Heart left ventricle (tissue), 16 donors: Measurements from ENCODE around the gene SPATC1L. TPM values are rescaled to one million over a fixed set of nuclear protein-coding genes. Genes with fewer than 3 reads are reported as not detected.
A peak's percentile ranks its signal among the peaks of the same experiment; 100 is the strongest.

Experiments
- ATAC-seq, 4 donors: fragments of 200-7000 bp; cut with Tn5 transposase; one replicate each; pipeline ENCODE4 v1.9.1; 2020 to 2022; ENCODE audit warnings: moderate library complexity in 4 of 4, mild to moderate bottlenecking in 3 of 4, moderate number of reproducible peaks in 1 of 4
- DNase-seq, 5 donors: peaks; one replicate each; pipeline ENCODE4 v3.0.0-alpha.2; 2020
- H3K27ac ChIP-seq, 12 donors: fragments of 200-600 bp; sonication (generic) in 4 of 12; one replicate each; pipeline versions ENCODE4 v1.5.0 to v1.8.0; 2016 to 2022; ENCODE audit warnings: mild to moderate bottlenecking in 2 of 12
- H3K27me3 ChIP-seq, 9 donors: fragments of 200-600 bp; sonication (generic) in 2 of 9; one replicate each; pipeline versions ENCODE4 v1.5.1 to v1.8.0; 2016 to 2022; ENCODE audit warnings: mild to moderate bottlenecking in 3 of 9
- H3K36me3 ChIP-seq, 9 donors: fragments of 200-600 bp; sonication (generic) in 2 of 9; one replicate each; pipeline versions ENCODE4 v1.5.0 to v1.8.0; 2018 to 2022; ENCODE audit warnings: mild to moderate bottlenecking in 2 of 9
- H3K4me1 ChIP-seq, 12 donors: fragments of 200-600 bp; sonication (generic) in 4 of 12; one replicate each; pipeline versions ENCODE4 v1.5.0 to v1.8.0; 2016 to 2022; ENCODE audit warnings: mild to moderate bottlenecking in 3 of 12
- H3K4me3 ChIP-seq, 12 donors: fragments of 200-600 bp; sonication (generic) in 4 of 12; one replicate each; pipeline versions ENCODE4 v1.5.0 to v1.8.0; 2017 to 2022; ENCODE audit warnings: mild to moderate bottlenecking in 9 of 12, moderate library complexity in 4 of 12
- H3K9me3 ChIP-seq, 12 donors: fragments of 200-600 bp; sonication (generic) in 4 of 12; one replicate each; pipeline versions ENCODE4 v1.5.0 to v1.8.0; 2016 to 2022; ENCODE audit warnings: mild to moderate bottlenecking in 1 of 12
- CTCF ChIP-seq, 12 donors: fragments of 200-600 bp; sonication (generic) in 4 of 12; IDR thresholded peaks; one replicate each; pipeline versions ENCODE4 v1.5.0 to v1.8.0; 2018 to 2022; ENCODE audit warnings: antibody characterized with exemption in 12 of 12, mild to moderate bottlenecking in 5 of 12
- POLR2A ChIP-seq, 2 donors: fragments of 450-650 bp; IDR thresholded peaks; one replicate each; pipeline ENCODE4 v1.6.1; 2017; ENCODE audit warnings: antibody characterized with exemption in 2 of 2, mild to moderate bottlenecking in 2 of 2, moderate library complexity in 2 of 2
- WGBS, 4 donors: extraction: QIAGEN DNeasy Blood & Tissue Kit in 2 of 4; methylation state at CpG; one replicate each; pipeline versions ENCODE4 v1.1.5 to v1.1.7; 2013 to 2018; 5-methylcytosine and 5-hydroxymethylcytosine counted together
- intact Hi-C, 10 donors: fragments of 100-400 bp; cut with DNase I; formaldehyde crosslinking; loops; one replicate each; pipeline versions ENCODE4 v1.11.1 to v1.14.2; 2022
- polyA plus RNA-seq, 2 donors: library from polyadenylated mRNA; stranded (reverse); fragments of 200-250 nt; gene quantifications; one replicate each; pipeline ENCODE4 v1.2.3, GENCODE V29; 2013
- total RNA-seq, 9 donors: library from RNA; depleted of rRNA in 2 of 9; stranded (reverse); fragments of >200 nt in 2 of 9; fragmentation: NEBNext Ultra II Directional in 3 of 9; extraction: Animal tissue kit (Norgen Biotek cat#: 25700) in 3 of 9; gene quantifications; one replicate each; pipeline versions ENCODE4 v1.1.0 to v1.2.4, GENCODE V29; 2016 to 2023
- donor health status: ischemic (EF 13 %, LVEDD 7.1; RV severe dilation, severe dysfunction).
- donor health status: healthy with polysubstance abuse.
- donor health status: DM: no; HTN: yes; CAD: no.
- donor health status: DM: no; HTN: no; CAD: no.
- donor health status: ischemic (EF 25% LVEDD 6.9; RV normal size, moderate dysfunction).
- donor health status: ischemic (EF 25% LVEDD 5.7; RV mildly dilated, moderate dysfunction).
- donor health status: healthy.
- donor health status: DM: yes; HTN: yes; CAD: no.
- donor health status: ischemic (EF 35%, LVEDD 5.7; RV mildly dilated, moderate dysfunction).
- donor health status: nonischemic (EF 11% LVEDD 7.7; RV severe dilation, severe dysfunction).
- donor health status: DM: yes; HTN: yes; CAD: no.
- donor health status: PGD.
- donor health status: ischemic (EF 29% LVEDD 5.4; RV normal size, mild dysfunction).
- donor health status: nonischemic (EF 23%, LVEDD 6.1; RV moderate dilation, normal function).

The SPATC1L gene
- total and polyA plus RNA-seq, 11 donors: 4.9 to 16.8 (median 10.6) TPM

- DNase-seq (no peak), ATAC-seq (no peak)
- TF ChIP-seq POLR2A (IDR thresholded peaks at IDR 0.05) (no peak), CTCF (IDR thresholded peaks at IDR 0.05) (no peak)
- Histone ChIP-seq H3K36me3 (peaks cover 0 to 97% (median 61%) of the 10 kb centered on the region in 9 donors), H3K4me3 (no peak overlapping the region), H3K9me3 (no peaks in the 10 kb centered on the region), H3K27me3 (no peaks in the 10 kb centered on the region), H3K27ac (no peak overlapping the region), H3K4me1 (peaks cover 0 to 8% (median 0%) of the 10 kb centered on the region in 12 donors)
- intact Hi-C loops: no loop called here
- WGBS, 4 donors: 94 to 98% (median 97%) methylated on average over 7 of the region's 7 CpGs
Measured at GRCh38 chr21:46211376-46211775, 27.1 kb upstream of the SPATC1L start.

GRCh38 chr21:46210378-46211136 lies 26.3 kb upstream of the SPATC1L start:
- H3K27ac ChIP-seq: no peak overlapping the region
- no peaks in the 10 kb centered on the region for H3K9me3 ChIP-seq
- DNase-seq (peak in 2 of 5 donors; percentile 7 to 41), ATAC-seq (no peak)
- no peaks in the 10 kb centered on the region for H3K27me3 ChIP-seq
- H3K36me3 ChIP-seq: peaks cover 0 to 97% (median 65%) of the 10 kb centered on the region in 9 donors
- H3K4me1 ChIP-seq: peaks cover 0 to 8% (median 0%) of the 10 kb centered on the region in 12 donors
- 82 to 94% (median 92%) methylated on average over 15 to 16 of the region's 16 CpGs for WGBS, 4 donors
- TF ChIP-seq POLR2A (IDR thresholded peaks at IDR 0.05) (no peak), CTCF (IDR thresholded peaks at IDR 0.05) (peak in 1 of 12 donors; percentile 9)
- intact Hi-C loops: no loop called here
- no peak overlapping the region for H3K4me3 ChIP-seq

GRCh38 chr21:46208761-46209721 lies 24.8 kb upstream of the SPATC1L start:
- WGBS, 4 donors: 93 to 96% (median 95%) methylated on average over 16 to 23 of the region's 23 CpGs

More at GRCh38 chr21:46208761-46209721, 24.8 kb upstream of the SPATC1L start:
- Histone ChIP-seq H3K27ac (no peak overlapping the region), H3K4me3 (no peak overlapping the region), H3K36me3 (peaks cover 0 to 93% (median 74%) of the 10 kb centered on the region in 9 donors), H3K4me1 (peaks cover 0 to 8% (median 0%) of the 10 kb centered on the region in 12 donors), H3K9me3 (no peaks in the 10 kb centered on the region), H3K27me3 (no peaks in the 10 kb centered on the region)
- peak in 1 of 5 donors; percentile 55 for DNase-seq
- no peak for TF ChIP-seq POLR2A (IDR thresholded peaks at IDR 0.05)
- TF ChIP-seq CTCF (IDR thresholded peaks at IDR 0.05): no peak
- intact Hi-C loops: no loop called here
- no peak for ATAC-seq
